Omental fat pad (tissue), 4 donors: ENCODE data around the gene CREB3L2. TPM values are rescaled to one million over a fixed set of nuclear protein-coding genes. Genes with fewer than 3 reads are reported as not detected.

Experiments used
- ATAC-seq: fragments of 150-250 bp; one replicate; pipeline ENCODE4 v1.9.1; 2016; ENCODE audit warnings: mild to moderate bottlenecking, moderate library complexity; ENCODE audit not compliant: low FRiP score
- DNase-seq: peaks from one replicate; pipeline ENCODE4 v3.0.0-alpha.2; 2019; ENCODE audit warnings: low spot score
- CTCF ChIP-seq, 3 donors: fragments of 450-650 bp; IDR thresholded peaks; one replicate each; pipeline ENCODE4 v1.5.1; 2016 to 2017; ENCODE audit warnings: antibody characterized with exemption in 3 of 3, mild to moderate bottlenecking in 3 of 3, moderate library complexity in 2 of 3
- total RNA-seq, 4 donors: library from RNA; depleted of rRNA; stranded (reverse); fragments of >200 nt; gene quantifications; one replicate each; pipeline ENCODE4 v1.1.0, GENCODE V29; 2016

CREB3L2 gene
- total RNA-seq, 4 donors from 2014 or later, result 35.6 to 50.4 (median 42.8) TPM

- ATAC-seq (peak; percentile 58), DNase-seq (no peak)
- TF ChIP-seq CTCF (IDR thresholded peaks at IDR 0.05), result no peak
Measured at GRCh38 chr7:137953043-137953664, 48.7 kb downstream of the CREB3L2 start.

- ATAC-seq (no peak), DNase-seq (no peak)
- no peak for TF ChIP-seq CTCF (IDR thresholded peaks at IDR 0.05)
Measured at GRCh38 chr7:137952426-137952805, 49.5 kb downstream of the CREB3L2 start.

GRCh38 chr7:137951700-137952425, 50.0 kb downstream of the CREB3L2 start:
- DNase-seq, result no peak
- ATAC-seq, result no peak
- TF ChIP-seq CTCF (IDR thresholded peaks at IDR 0.05), result no peak

- ATAC-seq, result no peak
- TF ChIP-seq CTCF (IDR thresholded peaks at IDR 0.05), result no peak
- no peak for DNase-seq
Measured at GRCh38 chr7:137950967-137951366, 50.9 kb downstream of the CREB3L2 start.

GRCh38 chr7:137950263-137950621, 51.6 kb downstream of the CREB3L2 start:
- TF ChIP-seq CTCF (IDR thresholded peaks at IDR 0.05), result no peak
- ATAC-seq (no peak), DNase-seq (no peak)

GRCh38 chr7:137949416-137950262, 52.2 kb downstream of the CREB3L2 start:
- TF ChIP-seq CTCF (IDR thresholded peaks at IDR 0.05), result no peak
- ATAC-seq (no peak), DNase-seq (no peak)
